Small intestine (tissue), 7 donors: Measurements from ENCODE around the gene DNHD1. TPM values are rescaled to one million over a fixed set of nuclear protein-coding genes. Genes with fewer than 3 reads are reported as not detected.
A peak's percentile ranks its signal among the peaks of the same experiment; 100 is the strongest.

Experiments
- DNase-seq, 2 donors: peaks; one replicate each; pipeline versions ENCODE4 v3.0.0 to v3.0.0-alpha.2; 2013
- FAIRE-seq: peaks from 2 replicates; lab custom pipeline; 2012; peaks lifted over from hg19 to GRCh38; lab: Jason Lieb, UNC
- H3K27ac ChIP-seq, 3 donors: one replicate each; pipeline ENCODE4 v1.5.1; 2013; ENCODE audit warnings: low read length in 2 of 3, mild to moderate bottlenecking in 2 of 3, control low read depth in 1 of 3, inconsistent platforms in 1 of 3, low read depth in 1 of 3, moderate library complexity in 1 of 3
- H3K27me3 ChIP-seq, 3 donors: one replicate each; pipeline ENCODE4 v1.6.1; 2013; ENCODE audit warnings: low read length in 3 of 3, inconsistent platforms in 1 of 3; ENCODE audit not compliant: control insufficient read depth in 3 of 3, insufficient read depth in 3 of 3
- H3K36me3 ChIP-seq, 3 donors: one replicate each; pipeline ENCODE4 v1.6.1; 2013; ENCODE audit warnings: low read length in 3 of 3, inconsistent platforms in 1 of 3, low read depth in 1 of 3, mild to moderate bottlenecking in 1 of 3, moderate library complexity in 1 of 3; ENCODE audit not compliant: control insufficient read depth in 3 of 3, insufficient read depth in 2 of 3
- H3K4me1 ChIP-seq, 3 donors: one replicate each; pipeline ENCODE4 v1.6.1; 2013; ENCODE audit warnings: low read length in 2 of 3, inconsistent platforms in 1 of 3, low read depth in 1 of 3, mild to moderate bottlenecking in 1 of 3, moderate library complexity in 1 of 3; ENCODE audit not compliant: control insufficient read depth in 3 of 3, insufficient read depth in 2 of 3
- H3K4me3 ChIP-seq, 3 donors: one replicate each; pipeline ENCODE4 v1.5.1; 2013; ENCODE audit warnings: low read length in 3 of 3, control low read depth in 1 of 3, inconsistent platforms in 1 of 3, low read depth in 1 of 3, mild to moderate bottlenecking in 1 of 3, moderate library complexity in 1 of 3
- H3K9me3 ChIP-seq, 2 donors: one replicate each; pipeline ENCODE4 v1.6.1; 2013; ENCODE audit warnings: low read depth in 1 of 2, low read length in 1 of 2; ENCODE audit not compliant: control insufficient read depth in 2 of 2, insufficient read depth in 1 of 2
- WGBS, 3 donors: extraction: QIAGEN DNeasy Blood & Tissue Kit; methylation state at CpG; one replicate each; pipeline ENCODE4 v1.1.7; 2013; 5-methylcytosine and 5-hydroxymethylcytosine counted together
- polyA plus RNA-seq, 4 donors: library from polyadenylated mRNA; stranded (reverse) in 3 of 4; unstranded in 1 of 4; fragments of 200-250 nt in 3 of 4; fragments of 120-200 nt in 1 of 4; gene quantifications; one replicate each; pipeline versions ENCODE4 v1.2.1 to v1.2.3, GENCODE V29; 2013
- donor health status: healthy with polysubstance abuse.
- donor health status: control.
- donor health status: control.
- donor health status: Bipolar disorder and iron deficiency.
- donor health status: healthy.

DNHD1 gene
- polyA plus RNA-seq, 4 donors: 4.0 to 10.5 (median 9.0) TPM

DNA sequence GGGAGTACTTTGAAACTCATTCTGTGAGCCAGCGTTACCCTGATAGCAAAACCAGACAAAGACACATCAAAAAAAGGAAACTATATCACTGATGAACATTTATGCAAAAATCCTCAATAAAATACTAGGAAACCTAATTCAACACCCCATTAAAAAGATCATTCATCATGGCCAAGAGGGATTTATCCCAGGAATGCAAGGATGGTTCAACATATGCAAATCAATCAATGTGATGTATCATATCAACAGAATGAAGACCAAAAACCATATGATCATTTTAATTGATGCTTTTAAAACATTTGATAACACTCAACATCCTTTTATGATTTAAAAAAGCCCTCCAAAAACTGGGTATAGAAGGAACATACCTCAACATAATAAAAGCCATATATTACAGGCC is 86.5 kb downstream of the DNHD1 start:
- FAIRE-seq (no peak), DNase-seq (no peak)
- H3K36me3 ChIP-seq: peaks cover 0 to 27% (median 0%) of the 10 kb centered on the region in 3 donors
- no peaks in the 10 kb centered on the region for H3K27me3 ChIP-seq
- H3K9me3 ChIP-seq: peaks cover 0 to 10% of the 10 kb centered on the region in 2 donors
- no peaks in the 10 kb centered on the region for H3K4me1 ChIP-seq
- no peak overlapping the region for H3K4me3 ChIP-seq
- 100% methylated on average over 1 of the region's 1 CpG for WGBS, 3 donors
- no peak overlapping the region for H3K27ac ChIP-seq

DNA sequence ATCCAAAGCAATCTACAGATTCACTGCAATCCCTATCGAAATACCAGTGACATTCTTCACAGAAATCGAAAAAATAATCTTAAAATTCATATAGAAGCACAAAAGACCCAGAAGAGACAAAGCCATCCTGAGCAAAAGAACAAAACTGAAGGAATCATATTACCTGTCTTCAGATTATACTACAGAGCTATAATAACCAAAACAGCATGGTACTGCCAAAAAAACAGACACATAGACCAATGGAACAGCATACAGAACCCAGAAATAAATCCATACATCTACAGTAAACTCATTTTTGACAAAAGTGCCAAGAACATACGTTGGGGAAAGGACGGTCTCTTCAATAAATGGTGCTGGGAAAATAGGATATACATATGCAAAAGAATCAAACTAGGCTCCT is 87.4 kb downstream of the DNHD1 start:
- no peak overlapping the region for H3K27ac ChIP-seq
- peaks cover 0 to 10% of the 10 kb centered on the region in 2 donors for H3K9me3 ChIP-seq
- no peaks in the 10 kb centered on the region for H3K4me1 ChIP-seq
- 92 to 97% (median 95%) methylated on average over 4 of the region's 4 CpGs for WGBS, 3 donors
- H3K27me3 ChIP-seq: no peaks in the 10 kb centered on the region
- H3K4me3 ChIP-seq: no peak overlapping the region
- DNase-seq: no peak
- no peak for FAIRE-seq
- H3K36me3 ChIP-seq: peaks cover 0 to 25% (median 0%) of the 10 kb centered on the region in 3 donors

DNA sequence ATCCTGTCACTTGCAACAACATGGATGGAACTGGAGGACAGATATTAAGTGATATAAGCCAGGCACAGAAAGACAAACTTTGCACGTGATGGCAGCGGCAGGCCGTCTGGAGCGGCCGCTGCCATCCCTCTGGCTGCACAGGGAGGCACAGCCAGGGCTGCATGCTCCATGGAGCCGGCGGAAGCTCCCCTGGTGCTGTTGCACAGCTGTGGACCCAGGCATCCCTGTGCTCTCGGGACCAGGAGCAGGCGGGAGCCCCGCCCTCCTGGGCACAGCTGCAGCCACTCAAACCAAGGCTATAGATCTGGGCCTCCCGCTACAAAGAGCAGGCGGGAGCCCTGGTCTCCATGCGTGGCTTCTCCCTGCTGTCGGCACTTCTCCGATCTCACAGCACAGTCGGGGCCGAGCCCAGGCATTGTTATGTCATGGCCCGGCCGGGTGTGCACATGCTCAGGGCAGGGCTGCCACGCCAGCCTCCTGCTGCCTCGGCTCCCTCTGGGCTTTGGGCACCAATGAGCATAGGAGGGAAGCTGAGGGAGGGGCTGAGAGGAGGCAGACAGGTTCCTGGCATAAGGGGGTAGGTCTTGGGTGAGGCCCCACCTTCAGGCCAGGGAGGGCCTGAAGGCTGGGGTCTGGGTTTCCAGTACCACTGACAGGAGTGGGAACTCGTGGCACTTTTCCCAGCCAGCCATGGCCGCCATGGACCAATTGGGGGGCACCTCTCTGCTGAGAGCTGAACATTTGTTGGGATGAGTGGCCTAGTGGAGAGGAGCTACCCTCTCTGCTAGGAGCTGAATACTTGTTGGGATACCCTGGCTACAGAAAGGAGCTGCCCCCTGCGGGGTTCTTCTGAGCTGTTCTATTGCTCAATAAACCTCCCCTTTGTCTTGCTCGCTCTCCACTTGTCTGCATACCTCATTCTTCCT is 89.6 kb downstream of the DNHD1 start:
- DNase-seq (no peak), FAIRE-seq (no peak)
- no peaks in the 10 kb centered on the region for H3K27me3 ChIP-seq
- 82 to 97% (median 93%) methylated on average over 25 of the region's 25 CpGs for WGBS, 3 donors
- H3K4me1 ChIP-seq: no peaks in the 10 kb centered on the region
- H3K9me3 ChIP-seq: peaks cover 0 to 10% of the 10 kb centered on the region in 2 donors
- peaks cover 0 to 12% (median 0%) of the 10 kb centered on the region in 3 donors for H3K36me3 ChIP-seq
- H3K27ac ChIP-seq: no peak overlapping the region
- no peak overlapping the region for H3K4me3 ChIP-seq

DNA sequence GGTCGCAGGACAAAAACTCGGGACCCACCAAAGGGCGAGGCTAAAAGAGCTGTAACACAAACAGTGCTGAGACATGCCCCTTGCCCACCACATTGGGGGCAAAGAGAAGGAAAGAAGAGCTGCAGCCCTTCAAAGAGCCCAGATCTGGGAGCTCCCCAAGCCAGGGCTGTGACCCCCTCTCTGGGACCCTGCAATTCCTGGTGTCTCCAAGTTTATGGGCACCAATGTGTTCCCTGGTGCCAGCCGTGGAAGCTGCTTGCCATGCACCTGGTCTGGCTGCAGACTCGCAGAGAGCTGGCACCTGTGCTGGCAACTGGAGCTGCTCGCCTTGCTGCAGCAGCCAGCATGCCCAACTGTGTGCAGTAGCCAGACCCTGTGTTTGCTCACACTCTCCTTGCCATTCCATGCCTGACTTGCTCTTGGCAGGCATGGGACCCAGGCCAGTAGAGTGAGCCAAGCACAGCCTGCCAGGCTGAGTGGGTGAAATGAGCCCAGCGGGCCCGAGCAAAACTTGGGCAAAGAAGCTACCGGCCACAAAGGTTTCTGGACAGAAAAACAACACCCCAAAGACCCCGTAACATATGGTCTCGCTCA is 90.4 kb downstream of the DNHD1 start:
- H3K27ac ChIP-seq: no peak overlapping the region
- H3K4me1 ChIP-seq: no peaks in the 10 kb centered on the region
- H3K36me3 ChIP-seq: peaks cover 0 to 15% (median 2%) of the 10 kb centered on the region in 3 donors
- WGBS, 3 donors: 93 to 96% (median 95%) methylated on average over 11 of the region's 11 CpGs
- no peaks in the 10 kb centered on the region for H3K27me3 ChIP-seq
- peaks cover 0 to 10% of the 10 kb centered on the region in 2 donors for H3K9me3 ChIP-seq
- FAIRE-seq (no peak), DNase-seq (no peak)
- no peak overlapping the region for H3K4me3 ChIP-seq

DNA sequence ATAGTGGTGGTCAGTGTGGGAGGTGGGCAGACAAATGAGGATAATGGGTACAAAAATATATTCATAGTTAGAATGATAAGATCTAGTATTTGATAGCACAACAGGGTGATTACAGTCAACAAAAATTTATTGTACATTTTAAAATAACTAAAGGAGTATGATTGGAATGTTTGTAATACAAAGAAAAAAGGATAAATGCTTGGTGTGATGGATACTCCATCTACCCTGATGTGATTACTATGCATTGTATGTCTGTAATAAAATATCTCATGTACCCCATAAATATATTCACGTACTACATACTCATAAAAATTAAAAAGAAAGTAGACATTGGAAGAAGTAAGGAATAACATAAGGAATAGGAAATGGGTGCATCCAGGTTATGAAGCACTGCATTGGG is 90.9 kb downstream of the DNHD1 start:
- Histone ChIP-seq H3K4me1 (no peaks in the 10 kb centered on the region), H3K4me3 (no peak overlapping the region), H3K27ac (no peak overlapping the region), H3K27me3 (no peaks in the 10 kb centered on the region), H3K9me3 (peaks cover 0 to 10% of the 10 kb centered on the region in 2 donors), H3K36me3 (peaks cover 0 to 15% (median 2%) of the 10 kb centered on the region in 3 donors)
- FAIRE-seq (no peak), DNase-seq (no peak)
- WGBS, 3 donors: 95 to 100% (median 97%) methylated on average over 1 of the region's 1 CpG

DNA sequence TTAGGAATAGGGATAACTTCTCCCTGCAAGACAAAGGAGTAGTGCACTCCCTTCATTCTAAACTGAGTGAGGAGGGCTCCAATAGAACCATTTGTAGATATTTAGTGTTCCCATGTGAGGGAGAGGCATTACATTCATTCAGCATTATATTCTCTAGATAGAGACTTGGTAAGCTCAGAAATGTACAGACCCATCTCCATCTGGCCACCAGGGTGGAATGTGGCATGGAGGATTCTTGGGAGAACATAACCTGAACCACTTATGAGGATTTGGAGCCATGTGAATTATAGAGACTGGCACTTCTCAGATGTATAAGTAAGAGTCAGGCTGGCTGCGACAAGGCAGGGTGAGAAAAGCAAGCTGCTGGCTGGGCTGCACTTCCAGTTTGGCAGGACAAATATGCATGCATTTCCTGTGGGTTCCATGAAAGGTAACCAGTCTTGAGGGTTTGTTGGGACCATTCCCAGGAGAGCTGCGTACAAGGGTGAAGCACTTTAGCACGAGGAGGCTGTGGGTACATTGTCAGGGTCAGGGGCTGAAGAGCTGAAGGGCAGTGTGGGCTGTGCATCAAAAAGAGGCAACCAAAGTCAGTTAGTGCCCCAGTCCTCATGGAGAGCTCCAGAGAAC is 97.2 kb downstream of the DNHD1 start:
- H3K27me3 ChIP-seq: no peaks in the 10 kb centered on the region
- no peak for FAIRE-seq
- WGBS, 3 donors: 85 to 94% (median 87%) methylated on average over 3 of the region's 3 CpGs
- H3K36me3 ChIP-seq: peaks cover 2 to 19% (median 12%) of the 10 kb centered on the region in 3 donors
- H3K9me3 ChIP-seq: no peaks in the 10 kb centered on the region
- DNase-seq: no peak
- no peak overlapping the region for H3K4me3 ChIP-seq
- H3K27ac ChIP-seq: no peak overlapping the region
- H3K4me1 ChIP-seq: peaks cover 0 to 10% (median 0%) of the 10 kb centered on the region in 3 donors

DNA sequence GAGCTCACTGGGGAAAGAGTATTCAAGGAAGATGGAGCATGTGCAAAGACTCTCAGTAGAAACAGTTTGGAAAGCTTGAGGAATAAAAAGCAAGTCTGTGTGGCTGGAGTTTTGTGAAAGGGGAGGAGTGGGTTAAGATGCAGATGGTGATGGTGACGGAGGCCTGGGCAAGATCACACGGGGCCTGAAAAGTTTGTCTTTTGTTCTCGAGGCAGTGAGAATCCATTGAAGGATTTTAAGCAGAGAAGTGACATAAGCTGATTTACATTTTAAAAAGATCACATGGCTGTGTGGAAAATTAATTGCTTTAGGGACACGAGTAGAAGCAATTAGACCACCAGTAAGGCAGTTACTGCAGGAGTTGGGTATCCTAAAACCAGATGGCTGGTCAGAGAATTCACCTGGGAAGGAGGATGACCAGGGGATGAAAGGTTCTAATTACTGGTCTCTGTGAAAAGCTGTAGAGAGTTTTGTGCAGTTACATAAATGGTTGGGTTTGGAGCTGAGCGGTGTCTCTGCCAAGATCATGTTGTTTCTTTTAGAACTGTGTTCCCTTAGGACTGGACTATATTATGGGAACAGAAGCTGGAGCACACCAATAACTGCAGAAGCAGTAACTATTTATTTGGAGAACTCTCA is 99.3 kb downstream of the DNHD1 start:
- Histone ChIP-seq H3K4me1 (peaks cover 0 to 25% (median 4%) of the 10 kb centered on the region in 3 donors), H3K4me3 (no peak overlapping the region), H3K36me3 (peaks cover 13 to 39% (median 22%) of the 10 kb centered on the region in 3 donors), H3K27ac (no peak overlapping the region), H3K9me3 (no peaks in the 10 kb centered on the region), H3K27me3 (no peaks in the 10 kb centered on the region)
- DNase-seq: no peak
- no peak for FAIRE-seq
- WGBS, 3 donors: 68 to 90% (median 87%) methylated on average over 5 of the region's 5 CpGs

DNA sequence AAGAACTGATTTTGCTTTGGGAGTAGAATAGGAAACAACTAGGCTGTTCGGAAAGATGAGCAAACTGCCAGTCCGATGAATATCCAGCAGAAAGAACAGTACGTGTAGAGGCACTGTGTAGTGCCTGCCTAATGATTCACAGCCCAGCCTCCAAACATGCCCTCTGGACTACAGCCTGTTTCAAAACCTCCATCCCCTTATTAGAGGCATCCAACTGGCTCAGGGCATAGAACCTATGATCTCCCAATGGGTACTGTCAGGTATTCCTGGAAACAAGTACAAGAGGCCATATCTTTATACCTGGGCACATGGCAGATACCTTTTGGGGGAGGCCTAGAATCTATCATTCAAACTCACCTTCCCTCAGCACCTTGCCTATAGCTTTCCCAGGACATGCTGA is 101.5 kb downstream of the DNHD1 start:
- Histone ChIP-seq H3K27ac (peak overlapping the region in 1 of 3 donors; percentile 25), H3K9me3 (no peaks in the 10 kb centered on the region), H3K36me3 (peaks cover 12 to 38% (median 22%) of the 10 kb centered on the region in 3 donors), H3K4me3 (no peak overlapping the region), H3K4me1 (peaks cover 5 to 35% (median 13%) of the 10 kb centered on the region in 3 donors), H3K27me3 (no peaks in the 10 kb centered on the region)
- WGBS, 3 donors: 87 to 89% (median 88%) methylated on average over 3 of the region's 3 CpGs
- DNase-seq: peak in 1 of 2 donors; percentile 51
- no peak for FAIRE-seq
